Right lobe of liver (tissue), 6 donors: ENCODE measurements around the gene HOXC10. TPM values are rescaled to one million over a fixed set of nuclear protein-coding genes. Genes with fewer than 3 reads are reported as not detected.

Experiments used
- ATAC-seq, 4 donors: fragments of 200-7000 bp; cut with Tn5 transposase; one replicate each; pipeline ENCODE4 v1.9.1; 2020; ENCODE audit warnings: mild to moderate bottlenecking in 4 of 4, moderate library complexity in 4 of 4
- DNase-seq, 3 donors: peaks; one replicate each; pipeline ENCODE4 v3.0.0-alpha.2; 2020
- H3K27ac ChIP-seq, 3 donors: fragments of 200-600 bp; one replicate each; pipeline ENCODE4 v1.8.0; 2022
- H3K27me3 ChIP-seq, 2 donors: fragments of 200-600 bp; one replicate each; pipeline ENCODE4 v1.8.0; 2022
- H3K36me3 ChIP-seq, 4 donors: fragments of 200-600 bp; sonication (generic) in 1 of 4; one replicate each; pipeline versions ENCODE4 v1.5.1 to v1.8.0; 2017 to 2022; ENCODE audit warnings: control low read depth in 1 of 4
- H3K4me1 ChIP-seq, 4 donors: fragments of 200-600 bp; sonication (generic) in 1 of 4; one replicate each; pipeline versions ENCODE4 v1.5.1 to v1.8.0; 2017 to 2022; ENCODE audit warnings: control low read depth in 1 of 4
- H3K4me3 ChIP-seq, 3 donors: fragments of 200-600 bp; one replicate each; pipeline ENCODE4 v1.8.0; 2022
- H3K9me3 ChIP-seq, 4 donors: fragments of 200-600 bp; sonication (generic) in 1 of 4; one replicate each; pipeline versions ENCODE4 v1.5.1 to v1.8.0; 2017 to 2022; ENCODE audit warnings: control low read depth in 1 of 4
- POLR2A ChIP-seq: fragments of 450-650 bp; IDR thresholded peaks from one replicate; pipeline ENCODE4 v1.6.1; 2017; ENCODE audit warnings: antibody characterized with exemption, mild to moderate bottlenecking
- WGBS: methylation state at CpG from one replicate; pipeline ENCODE4 v1.1.6; 2018; ENCODE audit warnings: low coverage, low lambda C conversion rate; ENCODE audit not compliant: insufficient coverage; ENCODE audit errors: missing lambda C conversion rate; 5-methylcytosine and 5-hydroxymethylcytosine counted together
- intact Hi-C, 2 donors: fragments of 100-400 bp; cut with DNase I; formaldehyde crosslinking; loops; one replicate each; pipeline versions ENCODE4 v1.11.2 to v1.14.1; 2022
- total RNA-seq, 6 experiments: library from RNA; depleted of rRNA in 2 of 6; stranded (reverse); fragments of >200 nt in 2 of 6; fragmentation: NEBNext Ultra II Directional in 3 of 6; extraction: Animal tissue kit (Norgen Biotek cat#: 25700) in 3 of 6; gene quantifications; one replicate each; pipeline versions ENCODE4 v1.1.0 to v1.2.4, GENCODE V29; 2016 to 2023
- TF ChIP-seq, protein P1 (sequence below), 4 donors: fragments of 200-600 bp in 3 of 4; fragments of 450-650 bp in 1 of 4; IDR thresholded peaks; one replicate each; pipeline versions ENCODE4 v1.5.1 to v1.8.0; 2016 to 2022; ENCODE audit warnings: antibody characterized with exemption in 4 of 4, mild to moderate bottlenecking in 2 of 4
- donor health status: DM: no; HTN: yes; CAD: no.
- donor health status: DM: no; HTN: no; CAD: no.
- donor health status: DM: no; HTN: no; CAD: no.
- donor health status: DM: no; HTN: yes; CAD: no.
- donor health status: DM: no; HTN: yes; CAD: no.

HOXC10 gene
- total RNA-seq, 6 experiments from 2014 or later: not detected

DNA sequence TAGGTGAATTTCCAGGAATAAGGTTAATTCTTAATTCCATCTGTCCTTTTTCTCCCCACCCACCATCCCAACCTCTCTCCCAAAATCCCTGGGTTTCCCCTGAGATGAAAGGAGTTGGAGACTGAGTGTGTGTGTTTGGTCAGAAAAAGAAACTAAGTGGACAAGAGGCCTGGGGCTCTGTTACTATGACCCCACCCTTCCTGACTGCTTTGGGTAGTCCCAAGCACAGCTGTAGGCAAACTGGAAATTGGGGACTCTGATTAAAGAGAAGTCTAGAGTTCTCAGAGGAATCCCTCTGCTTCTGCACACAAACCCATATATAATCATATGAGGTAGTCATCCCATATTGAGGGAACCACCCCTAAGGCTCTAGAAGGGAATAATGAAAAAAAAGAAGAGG is 37.2 kb upstream of the HOXC10 start:
- peaks cover 8 to 60% of the 10 kb centered on the region in 2 donors for H3K27me3 ChIP-seq
- H3K27ac ChIP-seq: no peak overlapping the region
- H3K4me1 ChIP-seq: peaks cover 0 to 3% (median 0%) of the 10 kb centered on the region in 4 donors
- no peak for ATAC-seq
- no peak for DNase-seq
- intact Hi-C loops: no loop called here
- no peak overlapping the region for H3K4me3 ChIP-seq
- TF ChIP-seq, protein P1, sequence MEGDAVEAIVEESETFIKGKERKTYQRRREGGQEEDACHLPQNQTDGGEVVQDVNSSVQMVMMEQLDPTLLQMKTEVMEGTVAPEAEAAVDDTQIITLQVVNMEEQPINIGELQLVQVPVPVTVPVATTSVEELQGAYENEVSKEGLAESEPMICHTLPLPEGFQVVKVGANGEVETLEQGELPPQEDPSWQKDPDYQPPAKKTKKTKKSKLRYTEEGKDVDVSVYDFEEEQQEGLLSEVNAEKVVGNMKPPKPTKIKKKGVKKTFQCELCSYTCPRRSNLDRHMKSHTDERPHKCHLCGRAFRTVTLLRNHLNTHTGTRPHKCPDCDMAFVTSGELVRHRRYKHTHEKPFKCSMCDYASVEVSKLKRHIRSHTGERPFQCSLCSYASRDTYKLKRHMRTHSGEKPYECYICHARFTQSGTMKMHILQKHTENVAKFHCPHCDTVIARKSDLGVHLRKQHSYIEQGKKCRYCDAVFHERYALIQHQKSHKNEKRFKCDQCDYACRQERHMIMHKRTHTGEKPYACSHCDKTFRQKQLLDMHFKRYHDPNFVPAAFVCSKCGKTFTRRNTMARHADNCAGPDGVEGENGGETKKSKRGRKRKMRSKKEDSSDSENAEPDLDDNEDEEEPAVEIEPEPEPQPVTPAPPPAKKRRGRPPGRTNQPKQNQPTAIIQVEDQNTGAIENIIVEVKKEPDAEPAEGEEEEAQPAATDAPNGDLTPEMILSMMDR (IDR thresholded peaks at IDR 0.05): no peak
- no peak for TF ChIP-seq POLR2A
- H3K9me3 ChIP-seq: no peaks in the 10 kb centered on the region
- H3K36me3 ChIP-seq: no peaks in the 10 kb centered on the region

DNA sequence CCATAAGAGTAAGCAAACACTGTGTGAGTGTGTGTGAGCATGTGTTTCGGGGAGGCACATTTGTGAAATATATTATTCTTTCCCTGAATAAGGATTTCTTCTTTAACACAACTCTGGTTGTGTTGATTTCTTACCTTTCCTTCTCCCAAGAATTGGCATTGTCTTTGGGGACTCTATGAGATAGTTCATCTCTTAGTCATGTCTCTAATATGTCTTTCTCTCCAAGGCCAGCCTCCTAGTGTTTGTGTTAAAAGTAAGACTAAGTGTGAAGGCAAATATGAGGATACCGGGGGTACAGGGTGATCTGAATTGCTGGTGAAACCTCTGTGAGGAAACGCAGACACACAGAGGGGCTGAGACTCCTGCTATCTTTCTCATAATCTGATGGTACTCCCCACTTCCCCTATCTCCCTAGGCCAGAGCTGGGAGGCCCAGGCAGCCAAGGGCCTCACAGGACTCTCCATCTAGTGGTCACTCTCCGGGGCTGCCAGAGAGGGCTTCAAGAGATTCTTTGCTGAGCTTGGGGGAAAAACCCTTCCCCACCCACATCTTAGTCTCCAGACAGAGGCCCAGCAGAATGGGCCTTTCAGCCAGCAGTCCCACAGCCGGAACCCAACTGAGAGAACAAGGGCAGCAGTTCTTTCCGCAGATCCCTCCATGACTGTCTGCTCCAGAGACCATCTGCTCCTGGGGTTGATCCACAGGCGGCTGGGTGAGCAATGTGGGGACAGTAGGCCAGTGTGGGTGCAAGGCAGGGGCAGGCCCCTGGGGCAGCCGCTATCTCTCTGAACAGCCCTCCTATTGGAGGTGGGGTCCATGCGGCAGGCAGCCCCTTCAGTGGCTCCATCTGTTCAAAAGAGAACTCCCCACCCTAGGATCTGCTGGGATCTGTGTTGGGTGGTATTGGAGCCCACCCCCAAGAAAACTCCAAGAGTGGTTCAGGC is 36.0 kb upstream of the HOXC10 start:
- Histone ChIP-seq H3K27ac (no peak overlapping the region), H3K9me3 (no peaks in the 10 kb centered on the region), H3K27me3 (peaks cover 8 to 66% of the 10 kb centered on the region in 2 donors), H3K4me3 (no peak overlapping the region), H3K36me3 (no peaks in the 10 kb centered on the region), H3K4me1 (peaks cover 0 to 3% (median 0%) of the 10 kb centered on the region in 4 donors)
- WGBS: 32% methylated on average over 7 of the region's 9 CpGs
- TF ChIP-seq, protein P1 (IDR thresholded peaks at IDR 0.05): no peak
- TF ChIP-seq POLR2A: no peak
- intact Hi-C loops: no loop called here
- DNase-seq (no peak), ATAC-seq (no peak)

DNA sequence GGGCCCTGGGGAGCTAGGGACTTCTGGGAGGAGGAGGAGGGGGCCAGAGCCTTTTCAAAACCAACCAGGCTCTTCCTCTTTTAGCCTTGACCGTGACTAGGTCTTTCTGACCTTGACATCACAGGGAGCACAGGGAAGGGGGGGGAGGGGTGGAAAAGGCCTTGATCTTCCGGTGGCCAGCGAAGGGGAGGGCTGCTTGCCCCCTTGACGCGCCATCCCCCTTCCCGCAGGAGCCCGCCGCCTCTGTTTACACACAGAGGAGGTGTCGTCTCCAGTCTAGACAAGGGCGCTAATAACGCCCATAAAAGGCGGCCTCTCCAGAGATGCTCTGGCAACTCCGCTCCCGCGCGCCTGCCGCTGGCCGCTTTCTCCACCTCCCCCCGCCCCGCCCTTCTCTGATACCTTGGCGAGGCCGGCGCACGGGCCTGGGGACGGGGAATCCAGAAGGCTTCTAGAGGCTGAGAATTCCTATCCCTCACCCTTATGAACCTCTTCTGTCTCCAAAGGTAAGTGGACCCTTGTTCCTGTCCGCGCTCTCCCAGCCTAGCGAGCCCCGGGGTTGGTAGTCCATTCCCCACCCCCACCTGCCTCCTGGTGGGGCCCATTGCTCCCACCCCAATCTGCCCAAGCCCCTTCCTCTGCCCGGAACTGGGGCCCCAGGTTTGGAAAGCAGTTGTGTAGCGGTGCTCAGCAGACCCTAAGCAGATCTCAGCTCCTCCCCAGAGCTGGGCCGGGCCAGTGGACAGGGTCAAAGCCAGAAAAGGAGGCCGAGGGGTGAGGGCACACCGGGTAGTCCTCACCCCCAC is 35.1 kb upstream of the HOXC10 start:
- H3K27ac ChIP-seq: no peak overlapping the region
- no peak overlapping the region for H3K4me3 ChIP-seq
- TF ChIP-seq POLR2A: no peak
- 1% methylated on average over 12 of the region's 34 CpGs for WGBS
- DNase-seq (no peak), ATAC-seq (no peak)
- H3K36me3 ChIP-seq: no peaks in the 10 kb centered on the region
- H3K4me1 ChIP-seq: peaks cover 0 to 3% (median 0%) of the 10 kb centered on the region in 4 donors
- no peaks in the 10 kb centered on the region for H3K9me3 ChIP-seq
- intact Hi-C loops: no loop called here
- H3K27me3 ChIP-seq: peaks cover 8 to 63% of the 10 kb centered on the region in 2 donors

DNA sequence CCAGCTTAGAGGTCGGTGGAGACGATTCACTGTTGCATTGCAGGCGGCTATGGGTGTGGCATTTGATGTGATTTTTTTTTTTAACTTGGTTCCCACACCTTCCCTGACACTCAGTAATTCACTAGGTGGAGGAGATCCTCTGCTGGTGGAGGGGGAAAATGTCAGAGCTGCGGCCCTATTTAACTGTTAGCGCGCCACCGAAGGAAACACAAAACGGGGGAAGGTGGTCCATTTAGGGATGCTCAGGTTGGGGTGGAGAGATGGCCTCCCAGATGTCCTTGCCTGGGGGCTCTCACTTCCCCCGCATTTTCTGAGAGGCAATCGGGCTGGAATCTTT is 34.5 kb upstream of the HOXC10 start:
- H3K4me1 ChIP-seq: peaks cover 0 to 3% (median 0%) of the 10 kb centered on the region in 4 donors
- no peak for TF ChIP-seq POLR2A
- TF ChIP-seq, protein P1 (IDR thresholded peaks at IDR 0.05): no peak
- 18% methylated on average over 8 of the region's 10 CpGs for WGBS
- intact Hi-C loops: no loop called here
- no peaks in the 10 kb centered on the region for H3K36me3 ChIP-seq
- no peak for ATAC-seq
- no peak overlapping the region for H3K27ac ChIP-seq
- no peak for DNase-seq
- H3K27me3 ChIP-seq: peaks cover 10 to 65% of the 10 kb centered on the region in 2 donors
- no peaks in the 10 kb centered on the region for H3K9me3 ChIP-seq
- H3K4me3 ChIP-seq: no peak overlapping the region
